GM12864 (cell line): ENCODE measurements around the gene RASSF10.

Source experiments
- DNase-seq: peaks from one replicate; pipeline ENCODE4 v3.0.0-alpha.2; 2011; ENCODE audit warnings: low read depth
- H3K4me3 ChIP-seq: 2 replicates; pipeline ENCODE4 v1.5.1; 2011; ENCODE audit warnings: mild to moderate bottlenecking, low read depth, low read length, control low read depth
- CTCF ChIP-seq: IDR thresholded peaks from 2 replicates; pipeline ENCODE4 v1.5.1; 2011; ENCODE audit warnings: low read depth, mild to moderate bottlenecking, moderate library complexity, low read length, control low read depth, inconsistent platforms; ENCODE audit errors: missing control alignments

The RASSF10 gene

GRCh38 chr11:13009476-13009920, 382 bp downstream of the RASSF10 start:
- TF ChIP-seq CTCF: no peak
- no peak overlapping the region; the same call in 1 of the 2 replicates for H3K4me3 ChIP-seq
- DNase-seq: no peak

- DNase-seq: no peak
- no peak overlapping the region for H3K4me3 ChIP-seq
Observed at GRCh38 chr11:13009921-13010748, 1.0 kb downstream of the RASSF10 start.

GRCh38 chr11:13010749-13011465, 1.8 kb downstream of the RASSF10 start:
- no peak for TF ChIP-seq CTCF

More at GRCh38 chr11:13009921-13010748, 1.0 kb downstream of the RASSF10 start:
- no peak for TF ChIP-seq CTCF

GRCh38 chr11:13011466-13012055, 2.4 kb downstream of the RASSF10 start:
- TF ChIP-seq CTCF: no peak
- DNase-seq: no peak
- H3K4me3 ChIP-seq: no peak overlapping the region

More at GRCh38 chr11:13010749-13011465, 1.8 kb downstream of the RASSF10 start:
- H3K4me3 ChIP-seq: no peak overlapping the region
- no peak for DNase-seq

- TF ChIP-seq CTCF: no peak
- H3K4me3 ChIP-seq: no peak overlapping the region
- DNase-seq: no peak
Observed at GRCh38 chr11:13012056-13012661, 3.0 kb downstream of the RASSF10 start.

- H3K4me3 ChIP-seq: no peak overlapping the region
- TF ChIP-seq CTCF: no peak
- DNase-seq: no peak
Observed at GRCh38 chr11:13013054-13013488, 4.0 kb downstream of the RASSF10 start.
